SHP77 treated with DMSO at 0.1 percent for 48 hours (cell line): ENCODE results near the gene ALOX15B.
"Not testable (repeated sequence)": the region's sequence is repeated elsewhere in the genome, so short reads cannot be mapped to it uniquely, and the experiment has no call there.

Source experiments
- DNase-seq: peaks from one replicate; lab custom pipeline; 2025; lab: John Stamatoyannopoulos, UW

ALOX15B gene

DNA sequence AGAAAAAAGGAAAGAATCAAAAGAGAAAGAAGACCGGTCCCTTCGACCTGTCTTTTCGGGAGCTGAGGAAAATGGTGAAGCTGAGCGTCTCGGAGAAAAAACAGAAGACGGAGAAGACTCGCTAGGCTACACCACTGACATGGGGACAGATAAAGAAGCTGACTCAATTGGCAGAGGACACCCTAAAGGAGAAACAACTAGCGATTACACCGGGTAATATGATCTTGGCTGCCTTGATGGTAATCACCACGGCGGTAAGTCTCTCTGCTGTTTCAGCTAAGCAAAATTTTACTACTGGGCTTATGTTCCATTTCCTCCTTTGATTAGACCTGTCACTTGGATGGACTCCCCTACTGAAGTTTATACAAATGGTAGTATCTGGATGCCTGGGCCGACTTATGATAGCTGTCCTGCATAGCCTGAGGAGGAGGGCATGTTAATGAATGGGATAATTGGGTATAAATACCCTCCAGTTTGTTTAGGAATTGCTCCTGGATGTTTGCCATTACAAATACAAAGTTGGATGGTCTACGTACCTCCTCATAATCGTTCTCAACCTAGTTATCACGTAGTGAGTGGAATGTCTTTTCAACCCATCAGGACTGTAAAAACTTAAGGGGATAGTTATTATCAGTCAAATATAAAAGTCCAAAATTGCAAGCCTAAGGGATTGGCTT is 24.1 kb downstream of the ALOX15B start:
- DNase-seq: no peak

GRCh38 chr17:8063761-8064534 is 25.1 kb downstream of the ALOX15B start:
- no peak for DNase-seq

DNA sequence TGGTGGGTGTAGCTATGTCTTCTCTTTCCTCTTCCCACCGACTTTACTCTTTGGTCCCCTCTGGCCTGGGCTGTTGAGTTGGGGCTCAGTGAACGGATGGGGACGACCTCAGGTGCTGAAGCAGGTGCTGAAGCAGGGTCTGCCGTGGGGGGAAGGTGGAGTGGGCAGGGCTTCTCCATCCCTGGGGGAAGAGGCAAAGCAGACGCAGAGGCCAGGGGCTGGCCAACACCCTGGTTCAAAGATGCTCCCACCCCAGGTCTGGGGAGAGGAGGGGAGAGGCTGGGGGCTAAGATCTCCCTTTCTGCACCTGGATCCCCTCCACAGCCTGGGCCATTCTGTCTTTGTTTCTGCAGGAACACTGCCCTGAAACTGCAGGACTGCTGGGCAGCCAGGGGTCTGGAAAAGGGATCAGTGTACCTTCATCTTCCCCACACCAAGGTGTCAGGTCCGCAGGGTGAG is 25.7 kb downstream of the ALOX15B start:
- DNase-seq: no peak

DNA sequence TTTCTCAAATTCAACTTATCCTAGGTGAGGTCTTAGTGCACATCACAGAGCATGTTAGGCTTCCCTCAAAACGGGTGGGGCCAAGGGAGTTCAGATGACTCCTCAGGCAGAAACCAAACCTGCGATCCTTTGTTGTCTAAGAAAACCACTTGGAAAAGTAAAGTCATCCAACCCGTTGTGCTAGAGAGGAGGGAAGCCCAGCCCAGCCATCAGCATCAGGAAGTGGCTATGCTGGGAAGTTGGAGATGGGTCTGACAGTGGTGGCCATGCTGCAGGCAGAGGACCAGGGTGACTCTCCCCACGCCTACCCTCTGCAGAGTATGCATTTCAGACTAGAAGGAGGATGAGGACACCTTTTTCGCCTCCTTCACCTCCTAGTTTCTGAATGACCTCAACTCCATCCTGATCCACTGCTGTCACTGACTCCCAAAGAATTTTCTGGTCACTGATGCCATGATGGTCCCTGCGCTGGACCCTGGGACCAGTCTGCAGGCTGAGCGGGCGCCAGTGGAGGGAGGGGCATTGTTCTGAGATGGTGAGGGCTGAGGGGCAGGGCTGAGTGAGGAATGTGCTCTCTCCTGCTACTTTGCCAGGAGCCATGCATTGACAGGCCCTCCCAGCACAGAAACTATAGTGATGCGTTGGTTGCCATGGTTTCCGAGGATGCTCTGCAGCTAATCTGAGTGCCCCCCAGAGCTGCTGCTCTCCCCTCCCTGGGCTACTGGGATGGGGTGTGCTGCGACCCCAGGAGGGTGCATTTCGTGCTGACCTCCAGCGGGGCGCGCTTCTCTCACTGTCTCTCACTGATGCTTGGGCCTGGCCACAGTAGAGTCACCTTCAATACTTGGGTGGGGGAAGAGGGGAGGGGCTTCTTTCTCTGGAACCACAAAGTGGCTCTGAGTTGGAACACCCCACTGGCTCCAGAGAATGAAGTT is 28.2 kb downstream of the ALOX15B start:
- no peak for DNase-seq

GRCh38 chr17:8067806-8068205 is 28.9 kb downstream of the ALOX15B start:
- DNase-seq: no peak

GRCh38 chr17:8068736-8069586 is 30.1 kb downstream of the ALOX15B start:
- no peak for DNase-seq

DNA sequence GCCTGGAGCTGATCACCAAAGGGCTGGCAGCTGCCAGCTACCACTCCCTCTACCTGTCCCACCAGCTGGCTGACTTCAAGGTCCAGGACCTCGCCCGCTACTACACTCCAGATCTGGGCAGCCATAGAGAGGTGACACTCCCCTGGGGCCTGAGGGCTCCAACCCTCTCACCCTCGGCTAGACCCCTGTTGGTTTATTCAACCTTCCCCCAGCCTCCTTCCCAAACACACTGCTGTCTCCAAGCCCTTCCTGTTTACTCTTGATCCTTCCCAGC is 30.7 kb downstream of the ALOX15B start:
- no peak for DNase-seq

GRCh38 chr17:8071496-8071895 is 32.6 kb downstream of the ALOX15B start:
- DNase-seq: no peak

DNA sequence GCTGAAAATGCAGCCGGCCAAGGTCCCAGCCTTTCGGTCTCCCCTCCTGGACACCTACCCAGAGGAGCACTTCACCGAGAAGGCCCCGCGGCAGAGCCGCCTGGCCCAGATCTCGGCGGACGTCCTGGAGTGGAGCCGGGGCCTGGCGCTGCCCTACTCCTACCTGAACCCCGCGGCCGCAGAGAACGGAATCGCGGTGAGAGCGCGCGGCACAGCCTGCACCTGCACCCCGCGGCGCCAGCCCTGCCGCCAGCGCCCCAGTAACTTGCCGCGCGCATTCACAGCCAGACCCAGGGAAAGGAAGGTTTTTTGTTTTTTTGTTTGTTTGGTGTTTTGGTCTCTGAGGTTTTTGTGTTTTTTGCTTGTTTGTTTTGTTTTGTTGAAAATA is 33.5 kb downstream of the ALOX15B start:
- no peak for DNase-seq

DNA sequence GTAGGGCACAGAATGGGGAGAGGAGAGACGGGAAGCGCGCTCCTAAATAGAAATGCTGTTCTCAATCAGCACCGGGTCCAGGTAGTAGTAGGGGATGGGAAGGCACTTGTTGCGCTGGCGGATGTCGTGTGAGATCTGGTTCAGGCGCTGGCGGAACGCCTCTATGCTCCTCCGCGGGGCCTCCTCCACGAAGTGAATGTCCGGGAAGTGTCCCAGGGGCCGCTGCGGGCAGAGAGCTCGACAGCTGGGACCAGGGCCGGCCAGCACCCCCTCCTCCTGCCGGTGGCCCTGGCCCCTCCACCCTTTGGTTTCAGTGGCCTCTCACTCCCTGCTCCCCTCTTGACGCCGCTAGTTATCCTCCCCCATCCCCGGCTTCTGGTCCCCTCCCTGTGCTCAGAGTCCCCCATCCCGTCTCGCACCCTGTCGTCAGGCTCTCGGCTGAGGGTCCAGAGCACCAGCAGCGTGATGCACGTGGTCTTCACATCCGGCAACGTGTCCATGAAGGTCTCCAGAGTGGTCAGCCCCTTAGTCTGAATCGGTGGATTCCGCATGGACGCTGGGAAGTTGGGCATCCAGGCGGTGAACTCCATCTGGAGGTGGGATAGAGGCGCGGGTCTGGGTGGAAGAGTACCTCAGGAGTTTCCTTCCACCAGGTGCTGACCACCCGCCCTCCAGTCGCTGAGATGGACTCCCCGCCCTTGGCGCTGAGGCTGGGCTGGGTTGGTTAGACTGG is 34.0 kb downstream of the ALOX15B start:
- DNase-seq: no peak

DNA sequence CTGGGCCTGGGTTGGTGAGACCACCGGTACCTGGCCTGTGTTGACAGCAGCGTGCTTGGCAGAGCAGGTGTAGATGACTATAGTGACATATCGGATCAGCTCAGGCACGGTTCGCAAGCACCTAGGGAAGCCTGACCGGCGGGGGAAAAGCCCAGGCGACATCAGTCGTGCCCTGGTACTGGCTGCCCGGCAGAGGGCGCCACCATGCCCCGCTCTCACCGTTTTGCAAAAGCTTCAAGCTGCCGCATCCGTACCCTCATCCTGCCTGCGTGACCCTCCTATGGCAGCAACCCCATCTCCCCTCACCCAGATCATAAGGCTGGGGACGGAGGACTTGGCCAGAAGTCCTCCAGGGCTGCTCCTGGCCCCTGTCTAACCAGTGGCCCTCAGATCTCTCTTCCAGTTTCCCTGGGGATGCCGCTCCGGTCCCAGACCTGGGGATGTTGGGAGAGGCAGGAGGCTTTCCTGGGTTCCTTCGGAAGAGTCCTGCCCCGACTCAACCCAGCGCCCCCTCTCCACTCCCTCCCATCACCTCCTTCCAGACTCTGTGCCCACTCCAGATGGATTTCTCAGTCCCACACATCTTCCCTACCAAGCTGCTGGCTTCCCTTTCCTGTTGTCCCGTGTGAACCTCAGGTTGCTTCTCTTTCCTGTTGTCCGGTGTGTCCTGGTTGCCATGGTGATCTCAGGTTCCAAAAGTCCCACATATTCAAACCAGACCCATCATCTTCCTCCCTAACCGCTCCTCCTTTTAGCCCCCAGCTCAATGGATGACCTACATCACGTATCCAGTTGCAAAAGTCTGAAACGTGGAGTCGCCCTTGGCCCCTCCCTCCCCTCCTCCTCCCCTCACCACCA is 35.0 kb downstream of the ALOX15B start:
- DNase-seq: peak; percentile 64

DNA sequence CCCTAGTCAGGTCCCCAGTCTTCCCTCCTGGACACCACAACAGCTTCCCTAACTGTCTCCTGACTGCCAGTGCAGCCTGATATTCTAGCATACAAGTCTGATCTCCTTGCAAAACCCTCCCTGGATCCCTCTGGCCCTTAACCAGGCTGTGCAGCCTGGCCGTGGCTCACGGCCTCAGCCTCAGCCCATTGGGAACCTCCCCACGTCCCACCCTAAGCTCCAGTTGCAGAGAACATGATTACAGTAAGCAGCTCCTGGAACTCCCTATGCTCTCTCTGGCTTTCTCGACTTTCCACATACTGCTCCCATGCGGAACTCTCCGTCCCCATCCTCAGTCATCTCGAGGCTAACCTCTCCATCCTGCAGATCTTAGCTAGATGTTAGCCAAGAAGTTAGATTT is 35.7 kb downstream of the ALOX15B start:
- DNase-seq: no peak

DNA sequence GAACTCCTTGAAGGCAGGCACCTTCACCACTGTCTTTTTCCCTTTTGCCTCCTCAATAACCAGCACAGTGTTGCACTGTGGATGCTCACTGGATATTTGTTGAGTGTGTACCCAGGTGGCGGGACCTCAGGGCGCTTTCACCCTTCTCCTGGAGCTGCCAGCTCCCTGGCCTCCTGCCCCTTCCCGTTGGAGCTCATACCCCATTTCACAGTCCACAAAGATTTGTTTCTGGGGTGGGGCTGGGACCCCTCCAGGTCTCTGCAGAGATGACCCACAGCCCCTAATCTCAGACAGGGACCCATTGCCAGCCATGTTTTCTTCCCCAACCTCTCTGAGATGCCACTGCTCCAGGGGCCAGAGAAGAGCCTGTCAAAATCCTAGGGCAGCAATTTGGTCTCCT is 36.2 kb downstream of the ALOX15B start:
- no peak for DNase-seq

DNA sequence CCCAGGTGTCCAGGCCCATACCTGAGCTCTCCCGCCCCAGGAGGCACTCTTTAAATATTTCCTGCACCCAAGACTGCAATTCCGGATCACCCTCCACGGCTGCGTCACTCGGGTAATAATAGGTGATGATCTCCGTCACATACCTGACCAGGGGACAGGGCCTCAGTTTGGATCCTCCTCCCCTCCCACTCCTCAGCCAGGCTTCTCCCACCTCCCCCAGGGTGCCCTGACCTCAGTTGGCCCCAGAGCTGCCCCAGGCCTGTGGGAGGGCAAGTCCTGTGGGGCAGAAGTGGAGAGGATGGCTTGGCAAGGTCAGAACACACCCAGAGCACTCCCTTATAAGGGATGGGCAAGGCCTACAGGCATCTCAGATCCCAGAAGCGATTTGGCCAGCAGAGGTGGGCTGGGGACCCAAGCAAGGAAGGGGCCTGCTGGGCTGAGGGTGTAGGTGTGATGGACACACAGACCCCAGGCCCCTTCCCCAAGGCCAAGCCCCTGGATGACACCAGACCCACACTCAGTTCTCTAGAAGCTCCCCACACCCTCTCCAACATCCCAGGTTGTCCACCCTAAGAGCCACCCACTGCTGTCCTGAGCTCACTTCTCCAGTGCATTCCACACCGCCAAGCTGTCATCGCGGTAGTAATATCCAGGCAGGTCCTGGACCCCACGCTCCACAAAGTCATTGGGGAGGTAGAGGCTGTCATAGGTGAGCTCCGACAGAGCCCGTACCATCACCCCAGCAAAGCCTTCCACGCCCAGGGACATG is 36.9 kb downstream of the ALOX15B start:
- DNase-seq: no peak

GRCh38 chr17:8076502-8077266 is 37.8 kb downstream of the ALOX15B start:
- DNase-seq: no peak

- not testable (repeated sequence) for DNase-seq
These were observed 39.1 kb downstream of the ALOX15B start for GRCh38 chr17:8077939-8078338.

DNA sequence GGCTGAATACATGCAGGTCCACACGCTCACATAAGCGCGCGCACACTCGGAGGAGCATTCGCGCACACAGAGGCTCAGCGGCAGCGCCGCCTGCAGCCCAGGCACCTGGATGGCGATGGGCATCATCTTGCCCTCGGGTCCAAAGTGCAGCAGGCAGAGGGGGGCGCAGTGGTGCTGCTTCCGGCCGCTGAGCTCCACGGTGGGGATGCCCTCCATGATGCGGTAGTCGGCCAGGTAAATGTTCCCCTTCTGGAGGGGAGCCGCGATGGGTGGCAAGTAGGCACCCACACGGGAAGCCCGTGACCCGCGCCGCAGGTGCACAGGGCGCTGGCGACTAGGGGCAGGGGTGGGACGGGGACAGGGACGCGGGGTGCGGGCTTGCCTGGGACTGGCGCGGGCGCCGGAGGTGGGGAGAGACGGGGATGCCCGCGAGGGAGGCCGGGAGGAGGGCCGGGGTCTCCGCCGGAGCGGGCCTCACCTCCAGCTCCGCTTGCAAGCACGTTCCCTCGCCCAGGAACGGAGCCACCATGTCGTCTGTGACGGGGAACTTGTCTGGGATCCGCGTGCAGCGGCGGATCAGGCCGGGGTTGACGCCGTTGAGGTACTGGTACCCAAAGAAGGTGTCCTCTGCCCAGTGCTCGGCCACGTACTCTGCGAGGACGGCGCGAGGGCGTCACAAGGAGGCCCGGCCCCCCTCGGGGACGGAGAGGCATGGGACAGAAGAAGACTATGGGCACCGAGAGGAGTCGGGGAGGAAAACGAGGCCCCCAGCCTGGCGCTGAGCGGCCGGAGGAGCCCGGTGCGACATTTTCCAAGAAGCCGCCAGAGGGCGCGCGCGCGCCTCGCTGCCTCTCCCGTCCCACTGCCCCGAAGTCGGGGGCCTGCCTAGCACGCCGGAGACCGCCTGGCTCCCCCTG is 40.7 kb downstream of the ALOX15B start:
- DNase-seq: peak; percentile 85
